ENCODE results near the gene QRFP. TPM values are rescaled to one million over a fixed set of nuclear protein-coding genes. Genes with fewer than 3 reads are reported as not detected.

Gene QRFP
- total RNA-seq, 4 donors from 2014 or later = not detected

GRCh38 chr9:130919559-130920145, 23.0 kb upstream of the QRFP start:
- no peaks in the 10 kb centered on the region for H3K9me3 ChIP-seq
- intact Hi-C loops (cut with DNase I) = no loop called here
- no peaks in the 10 kb centered on the region for H3K4me1 ChIP-seq
- 74 to 79% methylated on average over 9 to 10 of the region's 14 CpGs for WGBS, 2 donors
- H3K27ac ChIP-seq = no peak overlapping the region
- H3K27me3 ChIP-seq = no peaks in the 10 kb centered on the region
- TF ChIP-seq POLR2A (IDR thresholded peaks at IDR 0.05) = no peak
- TF ChIP-seq CTCF (IDR thresholded peaks at IDR 0.05) = no peak
- no peak overlapping the region for H3K4me3 ChIP-seq (replicated peaks in 1 of 3)
- no peaks in the 10 kb centered on the region for H3K36me3 ChIP-seq
- no peak for DNase-seq

- H3K4me3 ChIP-seq (replicated peaks in 1 of 3) = no peak overlapping the region
- 76 to 80% methylated on average over 25 to 30 of the region's 33 CpGs for WGBS, 2 donors
- H3K27me3 ChIP-seq = no peaks in the 10 kb centered on the region
- no peak for DNase-seq
- intact Hi-C loops (cut with DNase I) = no loop called here
- TF ChIP-seq CTCF (IDR thresholded peaks at IDR 0.05) = no peak
- TF ChIP-seq POLR2A (IDR thresholded peaks at IDR 0.05) = no peak
- H3K4me1 ChIP-seq = no peaks in the 10 kb centered on the region
- H3K9me3 ChIP-seq = no peaks in the 10 kb centered on the region
- no peak overlapping the region for H3K27ac ChIP-seq
- no peaks in the 10 kb centered on the region for H3K36me3 ChIP-seq
Observed at GRCh38 chr9:130918826-130919558, 22.4 kb upstream of the QRFP start.

GRCh38 chr9:130918101-130918825, 21.7 kb upstream of the QRFP start:
- WGBS, 2 donors = 67 to 76% methylated on average over 8 to 9 of the region's 9 CpGs
- Histone ChIP-seq H3K4me3 (replicated peaks in 1 of 3) (no peak overlapping the region), H3K9me3 (no peaks in the 10 kb centered on the region), H3K27me3 (no peaks in the 10 kb centered on the region), H3K4me1 (no peaks in the 10 kb centered on the region), H3K36me3 (no peaks in the 10 kb centered on the region), H3K27ac (no peak overlapping the region)
- DNase-seq = no peak
- TF ChIP-seq CTCF (IDR thresholded peaks at IDR 0.05) (no peak), POLR2A (IDR thresholded peaks at IDR 0.05) (no peak)
- intact Hi-C loops (cut with DNase I) = no loop called here

GRCh38 chr9:130917168-130917960, 20.8 kb upstream of the QRFP start:
- intact Hi-C loops (cut with DNase I) = no loop called here
- Histone ChIP-seq H3K4me3 (replicated peaks in 1 of 3) (no peak overlapping the region), H3K36me3 (no peaks in the 10 kb centered on the region), H3K27ac (no peak overlapping the region), H3K9me3 (no peaks in the 10 kb centered on the region), H3K27me3 (no peaks in the 10 kb centered on the region), H3K4me1 (no peaks in the 10 kb centered on the region)
- WGBS, 2 donors = 73 to 80% methylated on average over 30 of the region's 34 CpGs
- no peak for TF ChIP-seq POLR2A (IDR thresholded peaks at IDR 0.05)
- no peak for TF ChIP-seq CTCF (IDR thresholded peaks at IDR 0.05)
- no peak for DNase-seq

Measured in thyroid gland (tissue), 4 donors.